Fibroblast of upper back skin (primary cell): Measurements from ENCODE around the gene YKT6.

Experiments used
- DNase-seq: peaks from one replicate; pipeline ENCODE4 v3.0.0-alpha.2; 2013

The YKT6 gene

DNA sequence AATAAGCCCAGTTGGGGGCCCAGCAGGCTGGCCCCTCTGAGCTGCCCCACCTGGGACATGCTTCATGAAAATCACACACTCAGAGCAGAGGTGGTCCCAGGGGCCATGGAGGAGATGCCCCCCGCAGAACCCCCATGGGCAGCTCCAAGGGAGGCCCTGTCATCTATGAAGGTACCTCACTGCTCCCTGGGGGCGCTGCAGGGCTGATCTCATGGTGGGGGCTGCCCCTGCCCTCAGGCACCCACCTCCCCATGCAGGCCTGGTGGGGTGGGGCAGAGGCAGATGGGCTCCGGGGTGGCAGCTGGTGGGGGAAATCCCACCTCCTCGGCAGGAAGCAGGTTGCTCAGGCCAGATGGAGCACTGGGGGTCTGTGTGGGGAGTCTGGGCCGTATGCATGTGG lies 60.5 kb downstream of the YKT6 start:
- DNase-seq: no peak

DNA sequence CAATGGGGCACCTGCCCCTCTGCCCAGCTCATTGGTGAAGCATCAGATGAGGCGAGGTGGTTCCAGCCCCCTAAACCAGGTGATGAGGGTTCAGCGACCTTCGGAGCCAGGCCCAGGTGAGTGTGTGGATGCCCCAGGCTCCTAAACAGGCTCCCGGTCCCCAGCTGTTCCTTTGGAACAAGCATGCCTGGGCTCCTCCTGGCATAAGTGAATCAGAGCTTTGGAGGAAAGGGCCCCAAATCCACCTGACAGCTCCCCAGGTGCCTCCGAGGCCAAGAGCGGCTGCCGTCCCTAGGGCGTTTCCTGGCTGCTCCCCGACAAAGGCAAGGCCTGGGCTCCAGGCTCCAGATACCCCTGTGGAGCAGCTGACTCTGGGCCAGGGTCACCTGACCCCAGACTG lies 61.3 kb downstream of the YKT6 start:
- no peak for DNase-seq

- no peak for DNase-seq
Measured at GRCh38 chr7:44263326-44264082, 62.7 kb downstream of the YKT6 start.
